HCT116 (cell line): ENCODE measurements around the gene MXD3. TPM values are rescaled to one million over a fixed set of nuclear protein-coding genes. Genes with fewer than 3 reads are reported as not detected.

Experiments
- ATAC-seq: fragments of 200-7000 bp; cut with Tn5 transposase; 2 replicates; pipeline ENCODE4 v1.9.1; 2020; ENCODE audit warnings: mild to moderate bottlenecking, moderate library complexity
- BruUV-seq: library from RNA; stranded (reverse); fragments of 400-500 nt; replicated peaks from 2 replicates; lab custom pipeline; 2021; lab: Mats Ljungman, UMichigan
- CTCF ChIA-PET: fragments of 300-600 bp; sonication (Branson Sonifier 250); formaldehyde crosslinking; loops from one replicate; lab custom pipeline; 2021; ENCODE audit warnings: antibody characterized with exemption; lab: Charles Lee
- POLR2A ChIA-PET: fragments of 300-600, 350-600 bp; sonication (Branson Sonifier 250); formaldehyde crosslinking; loops from one replicate; lab custom pipeline; 2021; ENCODE audit warnings: antibody characterized with exemption; lab: Charles Lee
- RAD21 ChIA-PET, 2 experiments: fragments of 300-600 bp; sonication (Branson Sonifier 250); formaldehyde crosslinking; loops; one replicate each; lab custom pipeline; 2023; ENCODE audit warnings: low total read pairs in 2 of 2; ENCODE audit not compliant: uncharacterized antibody in 2 of 2, unreplicated experiment in 2 of 2, low non-redundant PET in 1 of 2; lab: Charles Lee
- DNase-seq: peaks from one replicate; pipeline ENCODE4 v3.0.0-alpha.2; 2010; ENCODE audit warnings: low read depth, low spot score
- H2AFZ ChIP-seq: fragments of 200-600 bp; shearing (Covaris generic), sonication (generic); 2 replicates; pipeline ENCODE4 v1.6.1; 2017; ENCODE audit warnings: low read depth, mixed run types, mixed read lengths, antibody characterized with exemption, low read length; ENCODE audit not compliant: poor library complexity, severe bottlenecking
- H3K27ac ChIP-seq: 2 replicates; pipeline ENCODE4 v1.5.1; 2012; ENCODE audit warnings: low read depth, low read length
- H3K27me3 ChIP-seq: fragments of 200-600 bp; sonication (generic); 2 replicates; pipeline ENCODE4 v1.6.1; 2016; ENCODE audit warnings: mixed run types, low read length, mixed read lengths; ENCODE audit not compliant: insufficient read depth
- H3K36me3 ChIP-seq, 2 experiments: fragments of 200-500 bp in 1 of 2; fragments of 200-600 bp in 1 of 2; sonication (Bioruptor generic) in 1 of 2; sonication (generic) in 1 of 2; 2 replicates each; pipeline versions ENCODE4 v1.5.1 to v1.6.1; 2014 to 2016; ENCODE audit warnings: low read length in 2 of 2, inconsistent platforms in 1 of 2, mixed read lengths in 1 of 2, mixed run types in 1 of 2; ENCODE audit not compliant: insufficient read depth in 2 of 2, control insufficient read depth in 1 of 2
- H3K4me1 ChIP-seq, 2 experiments: fragments of 200-600 bp in 1 of 2; sonication (generic) in 1 of 2; 2 replicates each; pipeline versions ENCODE4 v1.5.1 to v1.6.1; 2012 to 2017; ENCODE audit warnings: low read length in 2 of 2, inconsistent platforms in 1 of 2, mild to moderate bottlenecking in 1 of 2, mixed read lengths in 1 of 2, mixed run types in 1 of 2, moderate library complexity in 1 of 2; ENCODE audit not compliant: insufficient read depth in 2 of 2, control insufficient read depth in 1 of 2
- H3K4me2 ChIP-seq: fragments of 200-600 bp; sonication (generic); 2 replicates; pipeline ENCODE4 v1.6.1; 2017; ENCODE audit warnings: mixed run types, low read length, mixed read lengths
- H3K4me3 ChIP-seq, 2 experiments: fragments of 200-600 bp in 1 of 2; sonication (generic) in 1 of 2; replicated peaks in 1 of 2; 2 replicates each; pipeline ENCODE4 v1.5.1; 2011 to 2016; ENCODE audit warnings: low read length in 2 of 2, control low read depth in 1 of 2, low read depth in 1 of 2, mild to moderate bottlenecking in 1 of 2, mixed read lengths in 1 of 2, mixed run types in 1 of 2
- H3K79me2 ChIP-seq: fragments of 200-600 bp; sonication (generic); 2 replicates; pipeline ENCODE4 v1.6.1; 2017; ENCODE audit warnings: mild to moderate bottlenecking, mixed run types, low read length, moderate library complexity, mixed read lengths; ENCODE audit not compliant: insufficient read depth
- H3K9ac ChIP-seq: fragments of 200-600 bp; sonication (generic); 2 replicates; pipeline ENCODE4 v1.6.1; 2016; ENCODE audit warnings: low read length, mixed read lengths
- H3K9me2 ChIP-seq: fragments of 200-600 bp; sonication (generic), shearing (Covaris generic); 2 replicates; pipeline ENCODE4 v1.6.1; 2017; ENCODE audit warnings: mixed run types, mild to moderate bottlenecking, moderate library complexity; ENCODE audit not compliant: insufficient read depth
- H3K9me3 ChIP-seq, 2 experiments: fragments of 200-500 bp in 1 of 2; fragments of 200-600 bp in 1 of 2; sonication (Bioruptor generic) in 1 of 2; sonication (generic) in 1 of 2; 2 replicates each; pipeline ENCODE4 v1.6.1; 2014 to 2017; ENCODE audit warnings: low read length in 2 of 2, mixed read lengths in 2 of 2, inconsistent platforms in 1 of 2, low read depth in 1 of 2, mild to moderate bottlenecking in 1 of 2, mixed run types in 1 of 2, moderate library complexity in 1 of 2; ENCODE audit not compliant: control insufficient read depth in 1 of 2, insufficient read depth in 1 of 2
- H4K20me1 ChIP-seq: fragments of 200-600 bp; sonication (generic), shearing (Covaris generic); 2 replicates; pipeline ENCODE4 v1.6.1; 2017; ENCODE audit warnings: mixed run types, mild to moderate bottlenecking, moderate library complexity; ENCODE audit not compliant: insufficient read depth
- ATF3 ChIP-seq: IDR thresholded peaks from 2 replicates; pipeline ENCODE4 v1.6.1; 2012
- CBX3 ChIP-seq: IDR thresholded peaks from 2 replicates; pipeline ENCODE4 v1.6.1; 2012; ENCODE audit warnings: low read depth
- CEBPB ChIP-seq: IDR thresholded peaks from 2 replicates; pipeline ENCODE4 v1.6.1; 2012; ENCODE audit warnings: low read depth
- CTCF ChIP-seq, 3 experiments: fragments of 200-600 bp in 1 of 3; sonication (generic) in 1 of 3; IDR thresholded peaks in 2 of 3; conservative IDR thresholded peaks in 1 of 3; 2 replicates each; pipeline ENCODE4 v1.5.1; 2012 to 2017; ENCODE audit warnings: low read depth in 2 of 3, low read length in 2 of 3, antibody characterized with exemption in 1 of 3, borderline replicate concordance in 1 of 3, control low read depth in 1 of 3, mild to moderate bottlenecking in 1 of 3, mixed read lengths in 1 of 3, mixed run types in 1 of 3, moderate library complexity in 1 of 3; ENCODE audit not compliant: insufficient read depth in 1 of 3
- EZH2 ChIP-seq: fragments of 200-600 bp; sonication (generic); IDR thresholded peaks from 2 replicates; pipeline ENCODE4 v1.6.1; 2017; ENCODE audit warnings: antibody characterized with exemption, mixed run types
- FOSL1 ChIP-seq: IDR thresholded peaks from 2 replicates; pipeline ENCODE4 v1.6.1; 2012; ENCODE audit warnings: low read depth
- JUND ChIP-seq: IDR thresholded peaks from 2 replicates; pipeline ENCODE4 v1.6.1; 2012
- POLR2A ChIP-seq: IDR thresholded peaks from 2 replicates; pipeline ENCODE4 v1.7.0; 2011; ENCODE audit warnings: borderline replicate concordance; ENCODE audit not compliant: insufficient read depth, insufficient read length; ENCODE audit errors: extremely low read depth
- POLR2AphosphoS5 ChIP-seq: IDR thresholded peaks from 2 replicates; pipeline ENCODE4 v1.6.1; 2011; ENCODE audit warnings: mild to moderate bottlenecking, low read depth, low read length, moderate library complexity
- RAD21 ChIP-seq: IDR thresholded peaks from 2 replicates; pipeline ENCODE4 v1.6.1; 2012; ENCODE audit warnings: low read depth, mild to moderate bottlenecking
- YY1 ChIP-seq: IDR thresholded peaks from 2 replicates; pipeline ENCODE4 v1.6.1; 2011; ENCODE audit warnings: low read length, low read depth, moderate library complexity, mild to moderate bottlenecking; ENCODE audit not compliant: insufficient replicate concordance; ENCODE audit errors: extremely low read depth
- ZFX ChIP-seq: fragments of 450-650 bp; IDR thresholded peaks from 2 replicates; pipeline ENCODE4 v1.6.1; 2017
- intact Hi-C: fragments of 100-400 bp; cut with micrococcal nuclease; formaldehyde crosslinking; loops from 2 replicates; pipeline ENCODE4 v1.10.0; 2022
- total RNA-seq: library from RNA; stranded (reverse); gene quantifications from one replicate; pipeline ENCODE4 v1.2.1, GENCODE V29; 2021; ENCODE audit not compliant: unreplicated experiment

Gene MXD3
- total RNA-seq, 1 experiment from 2014 or later: 37.6 TPM

DNA sequence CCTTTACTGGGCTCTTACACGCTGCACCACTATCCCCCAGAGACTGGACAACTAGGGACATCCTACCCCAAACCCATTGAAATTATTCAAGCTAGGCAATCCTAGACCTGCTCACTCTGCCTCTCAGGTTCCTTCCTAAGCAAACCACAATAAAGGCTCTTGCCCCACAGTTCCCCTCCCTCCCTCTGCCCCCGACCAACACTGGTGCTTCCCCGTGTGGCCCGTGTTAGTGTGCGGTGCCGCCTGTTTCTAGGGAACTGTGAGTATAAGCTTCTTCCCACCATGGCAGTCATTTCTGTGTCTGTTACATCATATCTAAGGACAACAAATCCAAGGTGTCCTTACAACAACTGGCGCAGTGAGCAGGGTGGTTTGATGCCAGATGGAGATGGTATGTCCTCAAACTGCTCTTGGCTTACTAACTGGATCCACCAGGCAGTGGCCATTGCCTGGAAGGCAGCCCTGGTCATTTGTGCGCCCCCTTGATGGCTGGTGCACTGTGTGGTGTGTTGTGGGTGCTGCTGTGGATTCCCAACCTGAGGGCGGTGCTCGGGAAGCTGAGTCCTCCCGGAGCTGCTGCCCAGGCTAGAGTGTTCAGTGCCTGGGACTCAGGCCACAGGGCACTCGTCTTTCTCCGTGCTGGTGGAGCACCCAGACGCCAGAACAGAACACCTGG is 8.4 kb upstream of the MXD3 start:
- Histone ChIP-seq H3K9me2 (no peaks in the 10 kb centered on the region), H2AFZ (no peak overlapping the region), H3K4me2 (no peak overlapping the region), H3K9me3 (no peaks in the 10 kb centered on the region), H3K79me2 (no peaks in the 10 kb centered on the region), H3K27me3 (no peaks in the 10 kb centered on the region), H3K36me3 (no peaks in the 10 kb centered on the region), H3K9ac (no peak overlapping the region), H3K4me3 (no peak overlapping the region), H3K27ac (no peak overlapping the region), H4K20me1 (no peaks in the 10 kb centered on the region), H3K4me1 (peaks cover 0 to 7% of the 10 kb centered on the region in 2 experiments; a peak in 1 of 4 replicates)
- TF ChIP-seq CBX3 (no peak), EZH2 (no peak), YY1 (no peak), ZFX (no peak), POLR2A (no peak), FOSL1 (no peak), CEBPB (no peak), ATF3 (no peak)
- RAD21 ChIA-PET: no interaction called here
- POLR2A ChIA-PET: no interaction called here
- no TSS peak for BruUV-seq
- intact Hi-C loops: loop anchor here (5.0 kb wide), 1 partner anchor 67 kb away; no protein-coding TSS in a partner anchor
- CTCF ChIA-PET: interaction anchor here (1.5 to 2.5 kb wide), 2 partner anchors 11 to 50 kb away, joined by 4 to 22 read pairs; no protein-coding TSS in a partner anchor
- DNase-seq (no peak), ATAC-seq (no peak)

DNA sequence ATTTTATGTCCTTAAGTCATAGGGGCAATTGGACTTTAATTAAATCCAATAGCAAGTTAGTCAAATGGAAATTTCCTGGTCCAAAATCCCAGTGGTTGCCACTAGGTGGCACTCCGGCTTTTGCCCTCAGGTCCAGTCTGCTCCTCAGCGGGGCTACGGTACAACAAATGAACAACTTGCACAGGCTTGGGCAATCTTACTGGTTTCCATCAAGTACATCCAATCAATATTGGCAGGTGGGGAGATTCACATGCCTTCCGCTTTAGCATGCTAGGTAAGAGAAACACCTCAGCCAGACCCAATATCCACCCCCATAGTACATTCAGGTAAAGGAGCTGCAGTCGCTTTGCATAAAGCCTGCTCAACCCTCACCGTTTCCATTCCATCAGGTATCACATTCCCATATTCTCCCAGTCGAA is 6.3 kb upstream of the MXD3 start:
- TF ChIP-seq CTCF (IDR thresholded peaks at IDR 0.05 in 2 of 3, conservative IDR thresholded peaks at IDR 0.05 in 1 of 3; ENCODE audit: borderline replicate concordance in 1 of 3, insufficient read depth in 1 of 3, low read depth in 2 of 3, low read length in 2 of 3): peak in 2 of 3 experiments; percentile 79 to 93; a peak in 4 of 6 replicates
- no peak for TF ChIP-seq JUND
- no peak for TF ChIP-seq CBX3
- TF ChIP-seq POLR2AphosphoS5: no peak
- TF ChIP-seq RAD21: no peak
- intact Hi-C loops: loop anchor here (1.0 to 5.0 kb wide), 2 partner anchors 69 to 136 kb away; no protein-coding TSS in a partner anchor
- no peak overlapping the region for H3K4me3 ChIP-seq
- POLR2A ChIA-PET: no interaction called here
- H3K36me3 ChIP-seq: no peaks in the 10 kb centered on the region
- no peaks in the 10 kb centered on the region for H3K9me3 ChIP-seq
- no peaks in the 10 kb centered on the region for H4K20me1 ChIP-seq
- H3K9me2 ChIP-seq: no peaks in the 10 kb centered on the region
- H3K4me2 ChIP-seq: no peak overlapping the region
- no peak overlapping the region for H2AFZ ChIP-seq
- H3K4me1 ChIP-seq: peaks cover 3 to 16% of the 10 kb centered on the region in 2 experiments; a peak in 3 of 4 replicates
- RAD21 ChIA-PET: interaction anchor here in 1 of 2 experiments (1.0 kb wide), 1 partner anchor 84 kb away, joined by 3 read pairs; no protein-coding TSS in a partner anchor
- no peaks in the 10 kb centered on the region for H3K79me2 ChIP-seq
- H3K9ac ChIP-seq: no peak overlapping the region
- DNase-seq: peak; percentile 63
- CTCF ChIA-PET: interaction anchor here (0.7 to 2.5 kb wide), 4 partner anchors 9 to 204 kb away, joined by 3 to 22 read pairs (median 4); no protein-coding TSS in a partner anchor
- H3K27ac ChIP-seq: no peak overlapping the region
- no peaks in the 10 kb centered on the region for H3K27me3 ChIP-seq
- no TSS peak for BruUV-seq
- peak; percentile 75 for ATAC-seq
